NCI-H2196 treated with DMSO at 0.1 percent for 48 hours (cell line): Measurements from ENCODE around the gene MAPK10.
"Not testable (repeated sequence)": the region's sequence is repeated elsewhere in the genome, so short reads cannot be mapped to it uniquely, and the experiment has no call there.

ENCODE experiments used
- DNase-seq: peaks from one replicate; lab custom pipeline; 2025; ENCODE audit not compliant: unreplicated experiment; lab: John Stamatoyannopoulos, UW

Gene MAPK10

GRCh38 chr4:85993641-85994040 lies 366.2 kb downstream of the MAPK10 start:
- DNase-seq = no peak

DNA sequence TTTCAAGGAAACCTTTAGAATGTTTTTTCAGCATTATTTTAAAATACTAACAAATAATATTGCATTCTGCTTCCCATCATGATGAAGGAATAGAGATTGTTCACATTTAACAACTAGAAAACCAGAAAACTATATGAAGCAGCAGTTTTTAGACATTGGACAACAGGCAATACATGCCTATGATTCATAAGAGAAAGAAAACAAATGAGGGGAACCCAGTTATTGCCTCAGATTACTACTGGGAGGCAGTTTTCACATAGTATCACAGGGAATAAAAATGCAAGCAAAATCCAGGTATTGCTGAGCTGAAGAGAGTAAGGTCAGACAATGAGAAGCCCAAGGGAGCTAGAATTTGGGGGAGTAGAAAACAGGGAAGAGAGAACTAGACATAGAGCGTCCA lies 373.6 kb downstream of the MAPK10 start:
- DNase-seq = no peak

- DNase-seq = no peak
Measured at GRCh38 chr4:85979276-85979675, 380.6 kb downstream of the MAPK10 start.

- DNase-seq = no peak
Measured at GRCh38 chr4:85970535-85970934, 389.3 kb downstream of the MAPK10 start.

- peak; percentile 7 for DNase-seq
Measured at GRCh38 chr4:85968945-85969819, 390.7 kb downstream of the MAPK10 start.

GRCh38 chr4:85967872-85968271 lies 392.0 kb downstream of the MAPK10 start:
- DNase-seq = no peak

- no peak for DNase-seq
Measured at GRCh38 chr4:85966373-85966772, 393.5 kb downstream of the MAPK10 start.

GRCh38 chr4:85965529-85965928 lies 394.3 kb downstream of the MAPK10 start:
- no peak for DNase-seq

- not testable (repeated sequence) for DNase-seq
Measured at GRCh38 chr4:85965017-85965416, 394.8 kb downstream of the MAPK10 start.

DNA sequence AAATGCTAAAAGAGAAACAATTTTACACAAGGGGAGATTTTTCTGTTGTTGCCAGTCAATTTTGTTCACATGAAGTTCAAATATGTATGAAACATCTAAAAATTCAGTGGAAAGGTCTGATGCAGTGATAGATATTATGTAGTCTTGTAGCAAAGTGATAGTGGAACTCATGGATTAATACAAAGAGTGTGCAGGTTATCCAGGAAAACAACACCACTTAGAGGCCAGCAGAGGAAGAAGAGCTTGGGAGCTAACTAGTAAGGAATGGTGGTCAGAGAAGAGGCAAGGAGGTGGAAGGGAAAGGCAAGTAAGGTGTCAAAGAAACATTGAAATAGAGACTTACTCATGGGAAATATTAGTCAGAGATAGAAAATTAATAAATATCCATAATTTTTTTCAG lies 395.6 kb downstream of the MAPK10 start:
- no peak for DNase-seq

DNA sequence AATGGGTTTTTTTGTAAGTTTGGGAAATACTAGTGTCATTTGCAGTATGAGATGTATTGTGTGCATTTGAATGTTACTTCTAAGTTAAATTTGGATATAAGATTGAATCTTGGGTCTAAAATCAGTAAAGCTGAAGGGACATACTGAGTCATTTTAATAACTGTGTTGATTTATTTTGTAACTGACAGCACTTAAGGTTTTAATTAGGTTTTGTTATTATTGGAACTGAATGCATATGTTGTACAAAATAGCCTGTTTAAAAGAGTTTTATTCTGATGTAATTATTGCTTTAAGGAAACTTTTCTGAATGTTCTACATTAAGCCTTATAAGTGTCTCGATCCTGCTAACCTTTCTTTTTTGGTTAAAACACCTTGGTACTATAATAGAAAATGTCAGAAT lies 396.6 kb downstream of the MAPK10 start:
- no peak for DNase-seq

DNA sequence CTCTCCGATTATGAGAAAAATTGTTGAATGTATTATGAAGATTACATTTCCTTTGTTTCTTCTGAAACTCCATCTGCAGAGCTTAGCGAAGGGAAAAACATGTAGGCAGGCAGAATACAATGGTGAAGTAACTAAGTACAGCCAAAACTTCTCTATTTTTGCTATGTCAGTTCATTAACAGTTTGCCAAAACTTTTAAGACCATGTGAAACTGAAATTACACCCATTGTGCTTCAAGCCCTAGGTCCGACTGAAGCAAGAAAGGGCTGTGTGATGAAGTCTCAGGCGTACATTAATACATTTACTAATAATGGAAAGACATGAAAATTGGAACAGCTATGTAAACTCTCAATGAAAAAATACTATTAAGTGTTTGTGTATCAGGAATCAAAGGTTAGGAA lies 398.0 kb downstream of the MAPK10 start:
- DNase-seq = no peak

DNA sequence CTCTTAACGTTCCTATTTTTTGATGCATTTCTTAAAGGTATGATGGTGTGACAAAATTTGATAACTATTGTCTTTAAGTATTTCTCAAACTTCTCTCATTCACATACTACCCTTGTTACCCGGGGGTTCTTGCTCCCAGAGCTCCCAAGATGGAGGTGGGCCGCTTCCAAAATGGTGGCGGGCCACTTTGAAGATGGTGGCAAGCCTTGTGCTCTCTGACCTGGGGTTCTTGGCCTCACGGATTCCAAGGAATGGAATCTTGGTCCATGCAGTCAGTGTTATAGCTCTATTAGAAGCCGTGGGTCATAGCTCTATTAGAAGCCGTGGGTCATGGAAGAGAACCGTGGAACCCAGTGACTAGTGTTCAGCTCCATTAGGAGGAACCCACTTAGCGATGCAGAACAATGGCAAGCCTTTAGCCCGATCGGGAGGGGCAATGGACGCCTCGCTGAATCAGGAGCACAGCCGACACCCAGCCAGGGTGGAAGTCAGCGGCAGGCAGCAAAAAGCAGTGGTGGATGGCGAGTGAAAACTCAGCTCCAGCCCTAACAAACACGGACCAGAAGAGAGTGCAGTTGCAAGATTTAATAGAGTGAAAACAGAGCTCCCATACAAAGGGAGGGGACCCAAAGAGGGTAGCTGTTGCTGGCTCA lies 403.4 kb downstream of the MAPK10 start:
- DNase-seq = no peak

DNA sequence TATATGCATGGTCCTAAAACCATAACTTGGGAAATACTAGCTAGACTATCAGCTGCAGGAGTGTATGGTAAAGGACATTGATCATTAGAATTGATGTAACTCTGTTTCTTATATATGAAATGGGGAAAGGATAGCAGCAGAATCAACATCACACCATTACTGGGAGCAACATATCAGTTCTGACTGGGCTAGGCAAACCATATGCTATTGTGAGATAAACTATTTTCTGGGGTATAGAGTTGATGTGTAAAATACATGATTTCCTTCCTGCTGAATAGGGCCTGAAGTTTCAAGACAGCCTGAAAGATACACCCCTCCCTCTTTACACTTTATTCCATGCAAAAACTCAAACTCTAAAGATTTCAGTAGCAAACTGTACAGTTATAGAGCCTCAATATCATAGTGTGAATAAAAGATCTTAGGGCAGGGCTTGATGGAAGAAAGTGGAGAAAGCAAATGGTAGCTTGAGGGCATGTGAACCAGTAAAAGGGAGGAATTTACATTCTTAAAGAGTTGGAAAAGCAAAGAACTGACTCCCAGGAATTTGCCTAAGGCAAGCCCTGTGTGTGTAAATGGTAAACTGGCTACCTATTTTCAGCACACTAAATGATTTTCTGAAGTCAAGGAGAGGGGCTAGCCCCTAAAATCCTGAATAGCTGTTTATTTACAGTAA lies 404.1 kb downstream of the MAPK10 start:
- no peak for DNase-seq

DNA sequence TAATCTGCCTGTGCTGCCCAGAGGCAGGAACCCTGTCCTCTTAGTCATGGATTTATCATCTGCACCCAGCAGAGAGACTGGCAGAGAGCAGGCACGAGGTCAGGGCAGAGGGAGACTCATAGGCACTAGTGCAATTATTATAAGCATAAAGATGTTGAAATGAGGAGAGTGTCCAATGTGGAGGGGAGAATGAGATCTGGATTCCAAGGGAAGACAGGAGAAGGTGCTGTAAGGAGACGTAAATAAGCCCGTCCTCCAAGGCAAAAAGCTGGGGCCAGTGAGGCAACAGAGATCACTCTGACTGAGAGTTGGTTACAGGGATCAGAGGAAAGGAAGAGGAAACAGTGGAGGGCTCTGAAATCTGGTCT lies 406.2 kb downstream of the MAPK10 start:
- DNase-seq = no peak

DNA sequence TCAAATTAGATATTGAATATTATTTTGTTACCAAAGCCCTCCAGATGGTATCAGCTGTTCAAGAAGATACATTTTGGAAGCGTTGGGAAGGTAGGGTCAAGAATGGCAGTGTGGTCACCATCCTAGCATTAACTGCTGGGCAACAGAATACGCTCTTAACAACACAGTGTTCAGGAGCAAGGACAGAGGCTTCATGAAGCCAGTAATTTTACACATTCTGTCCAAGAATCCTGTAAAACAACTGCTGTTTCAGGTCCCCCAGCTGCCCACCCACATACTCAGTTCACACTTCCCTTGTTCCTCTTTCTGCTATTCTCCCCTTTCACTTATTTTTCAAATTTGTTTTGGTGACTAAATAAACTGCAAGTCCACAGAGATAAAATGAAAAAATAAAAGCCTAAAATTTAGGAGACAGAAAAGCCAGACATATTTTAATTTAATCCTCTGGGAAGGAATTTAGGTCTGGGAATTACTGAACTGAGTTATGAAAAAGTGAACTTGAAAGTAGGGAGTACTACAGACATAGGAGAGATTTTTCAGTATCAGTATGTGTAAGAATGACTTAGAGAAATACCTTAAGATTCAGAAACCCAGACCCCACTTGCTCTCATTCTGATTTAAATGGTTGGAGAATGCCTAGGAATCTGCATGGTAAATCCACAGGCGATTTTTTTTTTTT lies 406.7 kb downstream of the MAPK10 start:
- DNase-seq = no peak

GRCh38 chr4:85952528-85952927 lies 407.3 kb downstream of the MAPK10 start:
- DNase-seq = no peak

DNA sequence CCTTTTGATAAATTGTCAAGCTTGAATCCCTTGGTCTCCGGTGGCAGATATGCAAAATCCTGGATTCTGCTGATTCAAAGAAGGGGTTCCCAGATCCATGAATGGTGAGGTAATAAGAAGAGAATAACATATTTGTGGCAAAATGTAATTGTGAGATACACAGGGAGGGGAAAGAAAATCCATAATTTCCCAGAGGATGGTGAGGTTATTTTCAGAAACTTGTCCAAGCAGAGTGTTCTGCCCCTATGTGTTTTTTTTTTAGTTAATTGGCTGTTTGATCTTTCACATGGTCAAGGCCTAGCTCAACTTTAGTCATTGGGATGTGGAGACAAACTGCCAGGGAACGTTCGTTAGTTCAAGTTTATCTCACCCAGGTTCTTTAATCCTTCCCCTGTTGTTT lies 408.8 kb downstream of the MAPK10 start:
- no peak for DNase-seq

DNA sequence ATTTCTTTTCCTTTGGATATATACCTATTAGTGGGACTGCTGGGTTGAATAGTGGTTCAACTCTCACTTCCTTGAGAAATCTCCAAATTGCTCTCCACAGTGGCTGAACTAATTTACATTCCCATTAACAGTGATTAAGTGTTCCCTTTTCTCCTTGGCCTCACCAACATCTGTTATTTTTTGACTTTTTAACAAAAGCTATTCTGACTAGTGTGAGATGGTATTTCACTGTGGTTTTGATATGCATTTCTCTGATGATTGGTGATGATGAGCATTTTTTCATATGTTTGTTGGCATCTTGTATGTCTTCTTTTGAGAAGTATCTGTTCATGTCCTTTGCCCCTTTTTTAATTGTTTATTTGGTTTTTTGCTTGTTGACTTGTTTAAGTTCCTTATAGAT lies 413.0 kb downstream of the MAPK10 start:
- no peak for DNase-seq

DNA sequence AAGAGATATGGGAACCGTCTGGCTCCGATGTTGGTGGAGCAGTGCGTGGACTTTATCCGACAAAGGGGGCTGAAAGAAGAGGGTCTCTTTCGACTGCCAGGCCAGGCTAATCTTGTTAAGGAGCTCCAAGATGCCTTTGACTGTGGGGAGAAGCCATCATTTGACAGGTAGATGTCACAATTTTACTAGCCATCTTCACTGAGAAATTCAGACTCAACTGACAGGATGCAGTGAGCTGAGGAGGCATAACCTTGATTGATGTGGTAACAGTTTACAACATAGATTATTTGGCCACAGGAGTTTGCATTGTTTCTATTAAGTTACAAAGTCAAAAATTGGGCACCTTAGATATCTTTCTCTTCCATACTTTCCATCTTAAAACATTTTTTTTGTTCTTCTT lies 417.7 kb downstream of the MAPK10 start:
- DNase-seq = no peak

DNA sequence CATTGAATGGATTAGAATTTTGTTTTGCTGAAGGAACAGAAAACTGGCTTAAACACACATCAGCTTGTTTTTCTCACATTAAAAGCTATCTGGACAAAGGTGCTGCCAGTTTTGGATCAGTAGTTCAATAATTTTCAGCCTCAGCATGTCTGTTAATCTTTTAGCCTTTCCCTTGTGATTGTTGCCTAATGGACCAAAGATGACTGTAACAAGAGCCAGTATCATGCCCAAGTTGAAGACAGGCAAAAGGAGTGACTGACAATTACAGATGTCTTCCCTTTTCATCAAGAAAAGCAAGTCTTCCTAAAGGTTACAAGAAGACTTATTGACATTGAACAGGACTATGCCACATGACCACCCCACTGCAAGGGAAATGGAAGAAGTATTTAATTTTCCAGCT lies 419.7 kb downstream of the MAPK10 start:
- no peak for DNase-seq
